Measurements from ENCODE around the gene GNE.

Gene GNE

GRCh38 chr9:36194326-36195000, 63.8 kb downstream of the GNE start:
- Histone ChIP-seq H3K36me3 (ENCODE audit: insufficient read depth, low read length) (peaks cover 50% of the 10 kb centered on the region), H3K27me3 (ENCODE audit: insufficient read depth, low read length) (no peaks in the 10 kb centered on the region), H3K27ac (ENCODE audit: low read depth, low read length, poor library complexity, severe bottlenecking) (no peak overlapping the region), H3K9me2 (ENCODE audit: low read depth, low read length) (no peaks in the 10 kb centered on the region), H3K4me2 (ENCODE audit: low read length) (no peak overlapping the region), H2AFZ (ENCODE audit: low read length) (no peak overlapping the region), H3F3A (ENCODE audit: insufficient read depth, low read length) (no peaks in the 10 kb centered on the region), H4K20me1 (ENCODE audit: insufficient read depth, low read length) (no peaks in the 10 kb centered on the region), H3K9me3 (ENCODE audit: low read length) (no peaks in the 10 kb centered on the region), H3K79me2 (ENCODE audit: insufficient read depth, low read length) (peaks cover 52% of the 10 kb centered on the region), H3K4me1 (ENCODE audit: insufficient read depth, low read length, severe bottlenecking) (peaks cover 36% of the 10 kb centered on the region), H3K4me3 (ENCODE audit: low read depth, low read length, poor library complexity, severe bottlenecking) (no peak overlapping the region), H3K9ac (ENCODE audit: low read length) (no peak overlapping the region)
- TF ChIP-seq EZH2 (IDR thresholded peaks at IDR 0.05; ENCODE audit: borderline replicate concordance, low read length) (no peak), CTCF (IDR thresholded peaks at IDR 0.05; ENCODE audit: low read length) (no peak)

- Histone ChIP-seq H4K20me1 (ENCODE audit: insufficient read depth, low read length) (no peaks in the 10 kb centered on the region), H3K9ac (ENCODE audit: low read length) (peak overlapping the region; percentile 90; the same call in 1 of the 2 replicates), H2AFZ (ENCODE audit: low read length) (no peak overlapping the region), H3K4me2 (ENCODE audit: low read length) (peak overlapping the region; percentile 97), H3K36me3 (ENCODE audit: insufficient read depth, low read length) (peaks cover 42% of the 10 kb centered on the region), H3K27ac (ENCODE audit: low read depth, low read length, poor library complexity, severe bottlenecking) (no peak overlapping the region), H3K4me1 (ENCODE audit: insufficient read depth, low read length, severe bottlenecking) (peaks cover 36% of the 10 kb centered on the region), H3K27me3 (ENCODE audit: insufficient read depth, low read length) (no peaks in the 10 kb centered on the region), H3K4me3 (ENCODE audit: low read depth, low read length, poor library complexity, severe bottlenecking) (peak overlapping the region; percentile 92), H3K79me2 (ENCODE audit: insufficient read depth, low read length) (peaks cover 52% of the 10 kb centered on the region), H3F3A (ENCODE audit: insufficient read depth, low read length) (no peaks in the 10 kb centered on the region), H3K9me3 (ENCODE audit: low read length) (no peaks in the 10 kb centered on the region), H3K9me2 (ENCODE audit: low read depth, low read length) (no peaks in the 10 kb centered on the region)
- no peak for TF ChIP-seq CTCF (IDR thresholded peaks at IDR 0.05; ENCODE audit: low read length)
- TF ChIP-seq EZH2 (IDR thresholded peaks at IDR 0.05; ENCODE audit: borderline replicate concordance, low read length) = no peak
Observed at GRCh38 chr9:36193023-36193422, 65.2 kb downstream of the GNE start.

- H3K4me3 ChIP-seq (ENCODE audit: low read depth, low read length, poor library complexity, severe bottlenecking) = peak overlapping the region; percentile 92
- no peaks in the 10 kb centered on the region for H3K9me2 ChIP-seq (ENCODE audit: low read depth, low read length)
Observed at GRCh38 chr9:36192196-36192595, 66.1 kb downstream of the GNE start.

More at GRCh38 chr9:36192196-36192595, 66.1 kb downstream of the GNE start:
- H3K27me3 ChIP-seq (ENCODE audit: insufficient read depth, low read length) = no peaks in the 10 kb centered on the region
- TF ChIP-seq CTCF (IDR thresholded peaks at IDR 0.05; ENCODE audit: low read length) = no peak
- no peak for TF ChIP-seq EZH2 (IDR thresholded peaks at IDR 0.05; ENCODE audit: borderline replicate concordance, low read length)
- H3K27ac ChIP-seq (ENCODE audit: low read depth, low read length, poor library complexity, severe bottlenecking) = no peak overlapping the region
- peak overlapping the region; percentile 97 for H3K4me2 ChIP-seq (ENCODE audit: low read length)
- H3K9me3 ChIP-seq (ENCODE audit: low read length) = no peaks in the 10 kb centered on the region
- no peaks in the 10 kb centered on the region for H4K20me1 ChIP-seq (ENCODE audit: insufficient read depth, low read length)
- peaks cover 35% of the 10 kb centered on the region; the same call in 1 of the 2 replicates for H3K36me3 ChIP-seq (ENCODE audit: insufficient read depth, low read length)
- H3K4me1 ChIP-seq (ENCODE audit: insufficient read depth, low read length, severe bottlenecking) = peaks cover 36% of the 10 kb centered on the region
- no peaks in the 10 kb centered on the region for H3F3A ChIP-seq (ENCODE audit: insufficient read depth, low read length)
- H2AFZ ChIP-seq (ENCODE audit: low read length) = no peak overlapping the region
- H3K9ac ChIP-seq (ENCODE audit: low read length) = peak overlapping the region; percentile 90
- peaks cover 48% of the 10 kb centered on the region for H3K79me2 ChIP-seq (ENCODE audit: insufficient read depth, low read length)

All from OCI-LY1 (cell line).